ENCODE results near the gene NUB1.

Gene NUB1

GRCh38 chr7:151389096-151389767 is 47.6 kb downstream of the NUB1 start:
- no peak for DNase-seq (ENCODE audit: low spot score)

GRCh38 chr7:151389768-151390597 is 48.4 kb downstream of the NUB1 start:
- no peak for DNase-seq (ENCODE audit: low spot score)

GRCh38 chr7:151390598-151391357 is 49.2 kb downstream of the NUB1 start:
- DNase-seq (ENCODE audit: low spot score): no peak

- no peak for DNase-seq (ENCODE audit: low spot score)
These were observed 49.7 kb downstream of the NUB1 start for GRCh38 chr7:151391358-151391730.

GRCh38 chr7:151392002-151392401 is 50.4 kb downstream of the NUB1 start:
- no peak for DNase-seq (ENCODE audit: low spot score)

GRCh38 chr7:151392426-151392825 is 50.8 kb downstream of the NUB1 start:
- no peak for DNase-seq (ENCODE audit: low spot score)

GRCh38 chr7:151393031-151393977 is 51.7 kb downstream of the NUB1 start:
- no peak for DNase-seq (ENCODE audit: low spot score)

- no peak for DNase-seq (ENCODE audit: low spot score)
These were observed 52.7 kb downstream of the NUB1 start for GRCh38 chr7:151394076-151395035.

GRCh38 chr7:151395036-151395367 is 53.4 kb downstream of the NUB1 start:
- DNase-seq (ENCODE audit: low spot score): no peak

GRCh38 chr7:151396328-151396970 is 54.8 kb downstream of the NUB1 start:
- DNase-seq (ENCODE audit: low spot score): no peak

- no peak for DNase-seq (ENCODE audit: low spot score)
These were observed 55.4 kb downstream of the NUB1 start for GRCh38 chr7:151397026-151397425.

GRCh38 chr7:151398446-151399304 is 57.1 kb downstream of the NUB1 start:
- no peak for DNase-seq (ENCODE audit: low spot score)

GRCh38 chr7:151399305-151399601 is 57.6 kb downstream of the NUB1 start:
- DNase-seq (ENCODE audit: low spot score): no peak

- no peak for DNase-seq (ENCODE audit: low spot score)
These were observed 58.3 kb downstream of the NUB1 start for GRCh38 chr7:151399906-151400305.

GRCh38 chr7:151400626-151401315 is 59.2 kb downstream of the NUB1 start:
- DNase-seq (ENCODE audit: low spot score): no peak

- DNase-seq (ENCODE audit: low spot score): no peak
These were observed 60.6 kb downstream of the NUB1 start for GRCh38 chr7:151402029-151402835.

- no peak for DNase-seq (ENCODE audit: low spot score)
These were observed 62.2 kb downstream of the NUB1 start for GRCh38 chr7:151403764-151404163.

Measured in Ammon's horn (tissue), 1 donor.